H1 (cell line): ENCODE measurements around the gene OSTF1.

Source experiments
- CBX5 ChIP-seq: fragments of 300-800, 300-1000 bp; sonication (generic); IDR thresholded peaks from 2 replicates; pipeline ENCODE4 v1.7.1; 2016; ENCODE audit warnings: antibody characterized with exemption, low read length, low read depth
- CREB1 ChIP-seq: IDR thresholded peaks from 2 replicates; pipeline ENCODE4 v1.6.1; 2012; ENCODE audit warnings: inconsistent platforms
- CTCF ChIP-seq, 3 experiments: IDR thresholded peaks; 1 replicate in 2 of 3; 2 replicates in 1 of 3; pipeline versions ENCODE4 v1.5.1 to v1.6.1; 2011; ENCODE audit warnings: low read length in 3 of 3, mild to moderate bottlenecking in 3 of 3, inconsistent platforms in 2 of 3, low read depth in 1 of 3, moderate library complexity in 1 of 3; ENCODE audit not compliant: insufficient read depth in 1 of 3; ENCODE audit errors: control extremely low read depth in 1 of 3
- KDM4A ChIP-seq: IDR thresholded peaks from one replicate; pipeline ENCODE4 v1.7.1; 2012; ENCODE audit warnings: low read depth, mild to moderate bottlenecking, moderate library complexity, low read length, inconsistent platforms; ENCODE audit not compliant: severe bottlenecking
- MAFK ChIP-seq: IDR thresholded peaks from 2 replicates; pipeline ENCODE4 v1.6.1; 2012; ENCODE audit warnings: low read depth, mild to moderate bottlenecking, improper control_type of control experiment, low read length
- POLR2A ChIP-seq, 2 experiments: IDR thresholded peaks; 1 replicate in 1 of 2; 2 replicates in 1 of 2; pipeline ENCODE4 v1.6.1; 2011; ENCODE audit warnings: low read depth in 2 of 2, low read length in 2 of 2, mild to moderate bottlenecking in 2 of 2; ENCODE audit errors: control extremely low read depth in 1 of 2
- ZNF274 ChIP-seq: IDR thresholded peaks from 2 replicates; pipeline ENCODE4 v1.7.0; 2012; ENCODE audit warnings: low read length, borderline replicate concordance; ENCODE audit errors: extremely low read depth

DNA sequence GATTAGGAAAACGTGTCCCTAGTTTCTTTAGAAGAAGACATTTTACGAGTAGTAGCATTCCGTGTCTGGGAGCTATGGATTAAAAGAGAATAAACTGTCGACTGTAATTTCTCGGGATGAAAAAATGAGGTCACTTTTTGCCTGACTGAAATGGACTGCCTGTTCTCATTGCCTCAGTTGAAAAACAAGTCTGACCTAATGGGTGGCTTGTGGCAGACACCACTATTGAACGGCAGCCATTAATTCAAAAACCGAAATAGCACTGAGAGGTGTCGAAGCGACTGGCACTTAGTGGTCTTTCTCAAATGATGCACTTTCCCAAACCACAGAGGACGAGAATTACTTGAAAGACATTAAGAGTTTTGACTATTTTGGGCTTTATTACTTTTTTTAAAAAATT lies 35.4 kb downstream of the OSTF1 start:
- TF ChIP-seq CTCF (IDR thresholded peaks at IDR 0.05; ENCODE audit: control extremely low read depth in 1 of 3, insufficient read depth in 1 of 3, low read depth in 1 of 3, low read length in 3 of 3) = no peak
- TF ChIP-seq ZNF274 = no peak
- no peak for TF ChIP-seq MAFK
- TF ChIP-seq POLR2A (IDR thresholded peaks at IDR 0.05; ENCODE audit: control extremely low read depth in 1 of 2, low read depth in 2 of 2, low read length in 2 of 2) = no peak
- TF ChIP-seq KDM4A = no peak
- no peak for TF ChIP-seq CREB1
- TF ChIP-seq CBX5 = no peak
